AG20443 (cell line): ENCODE measurements around the gene SETD2.
"Not testable (repeated sequence)": the region's sequence is repeated elsewhere in the genome, so short reads cannot be mapped to it uniquely, and the experiment has no call there.

ENCODE experiments used
- DNase-seq: peaks from one replicate; pipeline ENCODE4 v3.0.0; 2012; ENCODE audit warnings: low spot score, mixed read lengths

Gene SETD2, protein sequence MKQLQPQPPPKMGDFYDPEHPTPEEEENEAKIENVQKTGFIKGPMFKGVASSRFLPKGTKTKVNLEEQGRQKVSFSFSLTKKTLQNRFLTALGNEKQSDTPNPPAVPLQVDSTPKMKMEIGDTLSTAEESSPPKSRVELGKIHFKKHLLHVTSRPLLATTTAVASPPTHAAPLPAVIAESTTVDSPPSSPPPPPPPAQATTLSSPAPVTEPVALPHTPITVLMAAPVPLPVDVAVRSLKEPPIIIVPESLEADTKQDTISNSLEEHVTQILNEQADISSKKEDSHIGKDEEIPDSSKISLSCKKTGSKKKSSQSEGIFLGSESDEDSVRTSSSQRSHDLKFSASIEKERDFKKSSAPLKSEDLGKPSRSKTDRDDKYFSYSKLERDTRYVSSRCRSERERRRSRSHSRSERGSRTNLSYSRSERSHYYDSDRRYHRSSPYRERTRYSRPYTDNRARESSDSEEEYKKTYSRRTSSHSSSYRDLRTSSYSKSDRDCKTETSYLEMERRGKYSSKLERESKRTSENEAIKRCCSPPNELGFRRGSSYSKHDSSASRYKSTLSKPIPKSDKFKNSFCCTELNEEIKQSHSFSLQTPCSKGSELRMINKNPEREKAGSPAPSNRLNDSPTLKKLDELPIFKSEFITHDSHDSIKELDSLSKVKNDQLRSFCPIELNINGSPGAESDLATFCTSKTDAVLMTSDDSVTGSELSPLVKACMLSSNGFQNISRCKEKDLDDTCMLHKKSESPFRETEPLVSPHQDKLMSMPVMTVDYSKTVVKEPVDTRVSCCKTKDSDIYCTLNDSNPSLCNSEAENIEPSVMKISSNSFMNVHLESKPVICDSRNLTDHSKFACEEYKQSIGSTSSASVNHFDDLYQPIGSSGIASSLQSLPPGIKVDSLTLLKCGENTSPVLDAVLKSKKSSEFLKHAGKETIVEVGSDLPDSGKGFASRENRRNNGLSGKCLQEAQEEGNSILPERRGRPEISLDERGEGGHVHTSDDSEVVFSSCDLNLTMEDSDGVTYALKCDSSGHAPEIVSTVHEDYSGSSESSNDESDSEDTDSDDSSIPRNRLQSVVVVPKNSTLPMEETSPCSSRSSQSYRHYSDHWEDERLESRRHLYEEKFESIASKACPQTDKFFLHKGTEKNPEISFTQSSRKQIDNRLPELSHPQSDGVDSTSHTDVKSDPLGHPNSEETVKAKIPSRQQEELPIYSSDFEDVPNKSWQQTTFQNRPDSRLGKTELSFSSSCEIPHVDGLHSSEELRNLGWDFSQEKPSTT (N-terminal part only)

GRCh38 chr3:47164007-47164881 lies at the start of gene SETD2:
Gene SETD2, minus strand, starts transcription at chr3:47164113. Its CDS starts 189 bp downstream, at chr3:47163924.
- DNase-seq: peak; percentile 97

GRCh38 chr3:47210863-47211405 lies 47.0 kb upstream of the SETD2 start:
- no peak for DNase-seq

- not testable (repeated sequence) for DNase-seq
Observed at GRCh38 chr3:47206022-47206421, 42.1 kb upstream of the SETD2 start.

- no peak for DNase-seq
Observed at GRCh38 chr3:47204875-47205274, 41.0 kb upstream of the SETD2 start.

- DNase-seq: no peak
Observed at GRCh38 chr3:47202542-47202941, 38.6 kb upstream of the SETD2 start.

DNA sequence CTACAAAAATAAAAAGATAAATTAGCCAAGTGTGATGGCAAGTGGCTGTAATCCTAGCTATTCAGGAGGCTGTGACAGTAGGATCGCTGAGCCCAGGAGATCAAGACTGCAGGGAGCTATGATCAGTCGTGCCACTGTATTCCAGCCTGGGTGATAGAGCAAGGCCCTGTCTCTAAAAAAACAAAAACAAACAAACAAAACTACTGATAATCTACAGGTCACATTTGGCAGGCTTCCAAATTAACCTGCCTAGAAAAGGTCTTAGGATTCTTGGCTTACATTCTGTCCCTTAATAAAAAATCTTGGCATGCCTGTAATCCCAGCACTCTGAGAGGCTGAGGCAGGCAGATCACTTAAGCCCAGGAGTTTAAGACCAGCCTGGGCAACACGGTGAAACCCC lies 33.4 kb upstream of the SETD2 start:
- no peak for DNase-seq

DNA sequence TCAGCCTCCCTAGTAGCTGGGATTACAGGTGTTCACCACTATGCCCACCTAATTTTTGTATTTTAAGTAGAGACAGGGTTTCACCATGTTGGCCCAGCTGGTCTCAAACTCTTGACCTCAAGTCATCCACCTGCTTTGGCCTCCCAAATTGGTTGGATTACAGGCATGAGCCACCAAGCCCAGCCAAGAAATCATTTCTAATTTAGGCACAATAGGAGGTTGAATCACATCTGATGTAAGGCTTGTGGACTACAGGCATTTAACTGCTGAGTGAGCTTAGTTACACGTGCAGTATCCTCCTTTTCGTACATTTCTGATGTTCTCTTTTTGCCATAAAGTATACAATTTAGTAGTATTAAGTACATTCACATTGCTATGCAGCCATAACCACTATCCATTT lies 31.1 kb upstream of the SETD2 start:
- DNase-seq: no peak

DNA sequence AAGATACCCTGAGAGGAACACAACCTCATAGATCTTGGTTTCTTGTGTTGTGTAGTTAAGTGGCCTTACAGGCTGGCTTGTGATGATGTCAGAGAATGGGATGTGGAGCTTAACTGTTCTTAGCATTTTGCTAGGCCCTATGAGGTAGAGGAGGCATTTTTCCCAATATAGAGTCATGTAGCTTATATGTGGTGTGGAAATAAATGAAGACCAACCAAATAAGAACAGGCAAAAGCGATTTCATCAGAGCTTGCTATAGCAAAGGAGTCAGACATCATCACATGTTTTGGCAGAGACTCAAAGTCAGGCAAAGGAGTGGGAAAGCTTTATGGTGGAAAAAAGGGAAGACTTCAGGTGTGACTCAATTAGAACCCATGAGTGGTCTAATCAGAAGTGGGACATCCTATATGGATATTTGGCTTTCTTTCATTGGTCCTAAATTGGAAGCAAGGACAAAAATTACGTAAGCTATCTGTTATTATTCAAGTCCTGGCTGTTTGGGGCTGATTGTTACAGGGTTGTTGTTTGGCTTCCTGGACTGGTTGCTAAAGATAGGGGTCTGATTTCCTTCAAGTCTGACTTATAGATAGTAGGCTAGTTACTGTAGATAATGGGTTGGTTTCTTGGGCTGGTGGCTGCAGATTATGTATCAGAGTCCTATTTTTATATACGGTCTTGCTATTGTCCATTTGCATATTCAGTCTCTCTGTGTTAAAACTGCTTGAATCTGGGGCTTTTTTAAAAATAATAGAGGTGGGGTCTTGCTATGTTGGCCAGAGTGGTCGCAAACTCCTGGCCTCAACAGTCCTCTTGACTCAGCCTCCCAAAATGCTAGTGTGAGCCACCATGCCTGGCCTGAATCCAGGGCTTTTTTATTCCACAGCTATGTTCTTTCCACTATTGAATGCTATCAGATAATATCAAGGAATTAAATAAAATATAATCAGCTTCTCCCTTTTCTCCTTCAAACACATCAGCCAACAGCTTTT lies 30.3 kb upstream of the SETD2 start:
- no peak for DNase-seq

DNA sequence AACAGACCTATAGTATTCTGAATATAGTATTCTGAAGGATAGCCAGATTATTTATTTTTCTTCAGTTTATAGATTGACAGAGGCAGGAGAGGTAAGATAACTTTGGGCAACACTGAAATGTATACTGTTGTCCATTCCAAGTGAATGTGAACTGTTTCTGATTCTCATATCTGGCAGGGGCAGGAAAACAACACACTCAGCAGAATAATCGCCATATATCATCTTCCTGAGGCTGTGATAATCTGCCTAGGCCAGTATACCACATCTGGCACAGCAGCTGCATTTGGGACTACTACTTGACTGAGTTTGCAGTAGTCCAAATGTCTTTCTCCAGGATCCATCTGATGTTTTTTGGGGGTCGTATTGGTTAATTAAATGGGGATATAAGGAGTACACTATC lies 22.4 kb upstream of the SETD2 start:
- no peak for DNase-seq

- not testable (repeated sequence) for DNase-seq
Observed at GRCh38 chr3:47181685-47182084, 17.8 kb upstream of the SETD2 start.

GRCh38 chr3:47180011-47180410 lies 16.1 kb upstream of the SETD2 start:
- DNase-seq: not testable (repeated sequence)

DNA sequence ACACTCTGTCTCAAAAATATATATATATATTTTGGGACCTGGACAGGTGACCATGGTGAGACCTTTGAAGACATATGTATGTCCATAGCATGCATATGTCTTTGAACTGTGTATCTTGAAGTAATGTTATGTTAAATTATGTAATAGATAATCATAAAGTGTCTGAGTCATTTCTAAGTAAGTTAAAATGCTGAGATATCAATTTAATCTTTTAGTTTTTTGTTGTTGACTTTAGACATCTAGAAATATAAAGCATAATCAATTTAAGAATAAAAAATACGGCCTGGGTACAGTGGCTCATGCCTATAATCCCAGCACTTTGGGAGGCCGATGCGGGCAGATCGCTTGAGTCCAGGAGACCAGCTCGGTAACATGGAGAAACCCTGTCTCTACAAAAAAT lies 12.7 kb upstream of the SETD2 start:
- no peak for DNase-seq

DNA sequence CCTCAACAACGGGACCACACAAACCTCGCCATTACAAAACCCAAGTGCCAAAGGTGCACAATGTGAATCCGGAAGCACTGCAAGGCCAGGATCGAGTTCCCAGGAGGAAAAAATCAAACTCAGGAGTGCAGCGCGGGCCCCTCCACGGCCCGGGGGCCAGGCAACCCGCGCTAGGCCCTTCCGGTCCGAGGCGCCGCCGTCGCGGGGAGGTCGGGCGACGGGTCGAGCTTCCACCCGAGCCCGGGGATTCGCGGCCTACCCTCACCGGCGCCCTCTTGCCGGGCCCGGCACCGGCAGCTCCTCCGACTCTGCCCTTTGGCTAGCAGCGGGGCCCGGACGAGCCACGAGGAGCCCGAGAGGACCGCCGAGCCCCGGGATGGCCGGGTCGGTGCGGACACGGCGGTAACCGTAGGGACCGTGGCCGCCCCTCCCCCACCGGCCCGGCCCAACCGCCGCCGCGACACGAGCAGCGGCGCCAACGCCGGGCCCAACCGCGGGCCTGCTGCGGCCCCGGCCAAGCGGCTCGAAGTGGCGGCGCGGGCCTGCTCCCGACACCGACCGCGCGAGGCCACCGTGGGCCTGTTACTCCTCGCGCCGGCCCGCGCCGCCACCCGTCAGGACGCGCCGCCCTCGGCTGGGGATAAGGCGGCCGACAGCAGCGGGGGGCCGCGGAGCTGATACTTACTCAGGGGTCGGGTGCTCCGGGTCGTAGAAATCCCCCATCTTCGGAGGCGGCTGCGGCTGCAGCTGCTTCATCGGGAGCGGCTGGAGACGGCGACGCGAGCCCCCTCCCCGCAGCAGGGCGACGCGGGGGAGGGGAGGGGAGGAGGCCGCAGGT lies 525 bp downstream of the SETD2 start:
- DNase-seq: peak; percentile 74

DNA sequence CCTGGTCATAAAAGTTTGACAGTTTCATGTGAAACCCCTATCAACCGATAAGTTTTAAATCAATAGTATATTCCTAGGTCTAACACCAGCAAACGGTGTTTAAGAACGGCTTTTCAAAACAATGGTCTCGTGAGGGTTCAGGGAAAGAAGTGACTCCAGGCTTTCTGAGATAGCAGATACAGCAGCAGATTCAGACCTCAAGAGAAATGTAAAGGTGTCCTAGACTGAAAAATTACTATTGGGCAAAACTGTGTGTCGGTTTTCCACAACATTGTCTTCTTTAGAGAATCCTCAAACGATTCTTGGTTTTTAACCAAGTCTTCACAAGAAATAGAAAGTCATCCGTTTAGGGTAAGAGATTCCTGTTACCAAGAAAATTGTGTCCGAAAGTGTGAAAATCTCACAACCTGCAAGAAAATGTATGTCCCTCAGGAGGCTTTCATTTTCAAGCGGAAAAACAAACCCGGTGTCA lies 1.2 kb downstream of the SETD2 start:
- DNase-seq: no peak

- no peak for DNase-seq
Observed at GRCh38 chr3:47161983-47162696, 1.8 kb downstream of the SETD2 start.

DNA sequence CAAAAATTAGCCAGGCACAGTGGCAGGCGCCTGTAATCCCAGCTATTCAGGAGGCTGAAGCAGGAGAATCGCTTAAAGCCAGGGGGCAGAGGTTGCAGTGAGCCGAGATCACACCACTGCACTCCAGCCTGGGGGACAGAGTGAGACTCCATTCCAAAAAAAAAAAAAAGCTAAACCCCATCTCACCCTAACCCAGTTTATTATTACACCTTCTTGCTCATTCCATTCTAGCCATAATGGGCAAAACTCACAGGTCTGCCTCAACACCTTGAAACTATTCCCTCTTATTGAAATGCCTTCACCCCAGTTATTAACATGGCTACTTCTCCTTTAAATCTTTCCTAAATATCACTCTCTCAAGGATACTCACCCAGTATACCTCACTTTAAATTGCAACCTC lies 4.1 kb downstream of the SETD2 start:
- no peak for DNase-seq

DNA sequence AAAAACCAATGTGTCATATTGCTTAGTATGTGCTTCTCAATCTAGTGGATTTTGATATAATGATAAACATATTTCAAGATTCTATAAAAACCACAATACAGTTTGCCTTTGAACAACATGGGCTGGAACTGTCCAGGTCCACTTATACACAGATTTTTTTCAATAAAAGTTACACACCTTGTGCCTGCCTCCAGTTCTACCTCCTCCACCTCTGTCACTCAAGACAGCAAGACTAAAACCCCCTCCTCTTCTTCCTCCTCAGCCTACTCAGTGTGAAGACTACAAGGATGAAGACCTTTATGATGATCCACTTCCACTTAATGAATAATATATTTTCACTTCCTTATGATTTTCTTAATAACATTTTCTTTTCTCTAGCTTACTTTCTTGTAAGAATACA lies 5.7 kb downstream of the SETD2 start:
- DNase-seq: no peak

DNA sequence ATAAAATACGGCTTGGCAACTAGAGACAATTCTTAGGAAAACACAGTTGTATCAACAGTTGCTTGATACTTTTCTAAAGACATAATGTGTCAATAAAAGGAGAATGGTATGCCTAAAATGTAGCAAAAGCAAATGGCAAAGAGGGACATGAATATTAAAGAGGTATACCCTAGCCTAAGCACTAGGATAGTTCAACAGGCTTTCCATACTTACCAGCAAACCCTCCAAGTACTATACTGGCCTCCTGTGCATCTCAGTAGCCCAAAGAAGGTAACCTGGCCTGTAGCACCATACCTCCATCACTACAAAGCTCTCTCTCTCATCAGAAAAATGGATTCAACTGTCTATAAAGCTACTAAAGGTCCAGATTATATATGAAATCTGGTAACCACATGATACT lies 7.5 kb downstream of the SETD2 start:
- DNase-seq: no peak
